Natural killer cell (primary cell): ENCODE measurements around the gene IVNS1ABP. TPM values are rescaled to one million over a fixed set of nuclear protein-coding genes. Genes with fewer than 3 reads are reported as not detected.

Source experiments
- ATAC-seq, 3 donors: fragments of 150-1000 bp in 2 of 3; fragments of 200-7000 bp in 1 of 3; cut with Tn5 transposase; 1 replicate in 1 of 3; 2 replicates in 2 of 3; pipeline ENCODE4 v1.10.0; 2021; ENCODE audit warnings: mild to moderate bottlenecking in 2 of 3, moderate library complexity in 2 of 3
- DNase-seq, 2 donors: peaks; one replicate each; pipeline versions ENCODE4 v3.0.0 to v3.0.0-alpha.2; 2013 to 2021; ENCODE audit warnings: mixed read lengths in 1 of 2
- H3K27ac ChIP-seq: one replicate; pipeline ENCODE4 v1.5.1; 2013; ENCODE audit warnings: mild to moderate bottlenecking, low read length
- H3K27me3 ChIP-seq: one replicate; pipeline ENCODE4 v1.6.1; 2013; ENCODE audit warnings: low read length; ENCODE audit not compliant: control insufficient read depth, insufficient read depth
- H3K36me3 ChIP-seq: one replicate; pipeline ENCODE4 v1.6.1; 2013; ENCODE audit warnings: low read length; ENCODE audit not compliant: control insufficient read depth, insufficient read depth
- H3K4me1 ChIP-seq: one replicate; pipeline ENCODE4 v1.6.1; 2013; ENCODE audit warnings: low read length; ENCODE audit not compliant: control insufficient read depth, insufficient read depth
- H3K4me3 ChIP-seq: one replicate; pipeline ENCODE4 v1.5.1; 2013; ENCODE audit warnings: low read length
- H3K9me3 ChIP-seq: one replicate; pipeline ENCODE4 v1.6.1; 2013; ENCODE audit warnings: low read length; ENCODE audit not compliant: control insufficient read depth, insufficient read depth
- H3K27ac Mint-ChIP-seq, 2 donors: one replicate each; pipeline ENCODE4 v1.8.0; 2022; ENCODE audit warnings: mild to moderate bottlenecking in 2 of 2, mixed read lengths in 2 of 2, moderate library complexity in 1 of 2
- H3K27me3 Mint-ChIP-seq, 2 donors: one replicate each; pipeline ENCODE4 v1.8.0; 2022; ENCODE audit warnings: low read depth in 2 of 2, mixed read lengths in 2 of 2
- H3K36me3 Mint-ChIP-seq: one replicate; pipeline ENCODE4 v1.8.0; 2022; ENCODE audit warnings: mixed read lengths
- H3K4me1 Mint-ChIP-seq, 2 donors: one replicate each; pipeline ENCODE4 v1.8.0; 2022; ENCODE audit warnings: mixed read lengths in 2 of 2
- H3K4me3 Mint-ChIP-seq: one replicate; pipeline ENCODE4 v1.8.0; 2022; ENCODE audit warnings: mild to moderate bottlenecking, moderate library complexity, mixed read lengths
- H3K9me3 Mint-ChIP-seq, 2 donors: one replicate each; pipeline ENCODE4 v1.8.0; 2022; ENCODE audit warnings: mixed read lengths in 2 of 2
- CTCF ChIP-seq: fragments of 200-600 bp; IDR thresholded peaks from one replicate; pipeline ENCODE4 v1.8.0; 2022; ENCODE audit warnings: antibody characterized with exemption
- WGBS: methylation state at CpG from one replicate; pipeline ENCODE4 v1.1.7; 2013; ENCODE audit warnings: missing lambda C conversion rate; ENCODE audit not compliant: insufficient coverage; 5-methylcytosine and 5-hydroxymethylcytosine counted together
- intact Hi-C: fragments of 100-400 bp; cut with micrococcal nuclease; formaldehyde crosslinking; loops from one replicate; pipeline ENCODE4 v1.14.2; 2022
- total RNA-seq, 4 donors: library from RNA; stranded (reverse); fragments of 120-200 nt in 1 of 4; gene quantifications; one replicate each; pipeline versions ENCODE4 v1.2.3 to v1.2.4, GENCODE V29; 2013 to 2022

The IVNS1ABP gene
- total RNA-seq, 3 donors from 2014 or later (not counting 1 experiment from before 2014, with no cell fraction given) = 250 to 394 (median 299) TPM

GRCh38 chr1:185342672-185343259 is 25.7 kb upstream of the IVNS1ABP start:
- ATAC-seq (no peak), DNase-seq (no peak)
- TF ChIP-seq CTCF = no peak
- no peaks in the 10 kb centered on the region for H3K9me3 ChIP-seq
- H3K27ac ChIP-seq = no peak overlapping the region
- H3K4me3 Mint-ChIP-seq = no peak overlapping the region
- H3K4me3 ChIP-seq = no peak overlapping the region
- no peaks in the 10 kb centered on the region for H3K27me3 ChIP-seq
- no peak overlapping the region for H3K27ac Mint-ChIP-seq
- H3K9me3 Mint-ChIP-seq = no peaks in the 10 kb centered on the region
- H3K27me3 Mint-ChIP-seq = no peaks in the 10 kb centered on the region
- H3K4me1 Mint-ChIP-seq = peaks cover 53 to 71% of the 10 kb centered on the region in 2 donors
- WGBS = 100% methylated on average over 3 of the region's 3 CpGs
- no peaks in the 10 kb centered on the region for H3K36me3 Mint-ChIP-seq
- peaks cover 39% of the 10 kb centered on the region for H3K4me1 ChIP-seq
- no peaks in the 10 kb centered on the region for H3K36me3 ChIP-seq
- intact Hi-C loops = no loop called here

- Mint-ChIP-seq H3K36me3 (no peaks in the 10 kb centered on the region), H3K27me3 (no peaks in the 10 kb centered on the region), H3K9me3 (no peaks in the 10 kb centered on the region), H3K4me3 (no peak overlapping the region), H3K4me1 (peaks cover 58 to 68% of the 10 kb centered on the region in 2 donors), H3K27ac (no peak overlapping the region)
- Histone ChIP-seq H3K27me3 (no peaks in the 10 kb centered on the region), H3K9me3 (no peaks in the 10 kb centered on the region), H3K27ac (no peak overlapping the region), H3K4me1 (peaks cover 38% of the 10 kb centered on the region), H3K4me3 (no peak overlapping the region), H3K36me3 (no peaks in the 10 kb centered on the region)
- no peak for TF ChIP-seq CTCF
- intact Hi-C loops = no loop called here
- DNase-seq = no peak
- WGBS = 95% methylated on average over 2 of the region's 2 CpGs
- no peak for ATAC-seq
These were observed 25.0 kb upstream of the IVNS1ABP start for GRCh38 chr1:185342017-185342416.

DNA sequence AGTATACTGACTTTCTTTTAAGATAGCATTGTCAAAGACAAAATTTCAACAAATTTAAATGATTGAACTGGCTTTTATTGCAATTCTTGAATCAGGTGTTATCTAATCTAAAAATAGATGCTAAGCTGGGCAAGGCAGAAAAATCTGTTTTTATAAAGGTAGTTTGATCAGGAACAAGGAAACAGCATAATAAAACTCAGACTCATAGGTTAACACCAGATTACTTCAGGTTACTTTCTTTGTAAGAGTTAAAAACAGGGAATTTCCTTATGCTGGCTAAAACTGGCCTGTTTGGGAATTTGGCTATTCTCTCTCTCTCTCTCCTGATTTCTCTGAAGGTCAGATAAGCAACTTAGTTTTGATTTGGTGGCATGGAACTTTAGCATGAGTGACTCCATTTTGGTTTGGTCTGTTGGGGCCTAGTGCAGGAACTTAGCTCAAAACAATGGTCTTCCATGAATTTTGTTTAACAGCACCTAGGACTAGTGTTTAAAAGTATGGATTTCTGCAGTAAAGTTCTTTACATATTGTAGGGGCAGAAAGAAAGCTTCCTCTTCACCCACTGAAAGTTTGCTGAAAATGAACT is 24.2 kb upstream of the IVNS1ABP start:
- Mint-ChIP-seq H3K27me3 (no peaks in the 10 kb centered on the region), H3K36me3 (no peaks in the 10 kb centered on the region), H3K9me3 (no peaks in the 10 kb centered on the region), H3K27ac (peak overlapping the region in 1 of 2 donors; percentile 39), H3K4me3 (no peak overlapping the region), H3K4me1 (peaks cover 54 to 66% of the 10 kb centered on the region in 2 donors)
- H3K4me1 ChIP-seq = peaks cover 32% of the 10 kb centered on the region
- no peaks in the 10 kb centered on the region for H3K36me3 ChIP-seq
- intact Hi-C loops = no loop called here
- H3K27me3 ChIP-seq = no peaks in the 10 kb centered on the region
- DNase-seq (no peak), ATAC-seq (no peak)
- no peaks in the 10 kb centered on the region for H3K9me3 ChIP-seq
- no peak overlapping the region for H3K4me3 ChIP-seq
- no peak for TF ChIP-seq CTCF
- no peak overlapping the region for H3K27ac ChIP-seq
